ENCODE measurements around the gene TDRD9.

TDRD9 gene

DNA sequence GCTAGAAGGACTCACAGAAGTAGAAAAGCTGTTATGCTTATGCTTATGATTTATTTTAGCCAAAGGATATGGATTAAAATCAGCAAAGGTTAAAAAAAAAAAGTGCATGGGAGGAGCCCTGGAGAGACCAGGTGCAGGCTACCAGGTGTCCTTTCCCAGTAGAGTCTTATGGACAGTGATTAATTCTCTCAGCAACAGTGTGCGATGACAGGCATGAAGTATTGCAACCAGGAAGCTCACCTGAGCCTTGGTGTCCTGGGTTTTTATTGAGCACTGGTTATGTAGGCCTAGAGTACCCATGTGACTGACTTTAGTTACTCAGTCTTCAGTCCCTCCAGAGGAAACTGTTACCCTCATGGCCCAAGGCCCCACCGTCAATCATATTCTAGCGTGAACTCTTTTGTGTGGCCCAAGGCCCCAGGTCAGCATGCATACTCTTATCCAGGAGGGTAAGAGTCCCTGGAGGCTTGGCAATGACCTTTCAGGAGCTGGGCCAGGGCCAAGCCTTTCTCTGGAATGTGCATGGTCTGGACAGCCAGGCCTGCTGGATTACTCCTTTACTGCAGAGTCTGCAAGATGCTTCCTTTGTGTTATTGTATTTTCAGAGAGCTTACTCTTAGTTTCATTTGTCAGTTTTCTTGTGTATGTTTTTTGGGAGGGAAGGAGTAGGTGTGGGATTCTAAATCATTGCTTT is 83.7 kb downstream of the TDRD9 start:
- H3K4me1 ChIP-seq (ENCODE audit: control insufficient read depth, insufficient read depth, low read length, unreplicated experiment), result no peaks in the 10 kb centered on the region

GRCh38 chr14:104014764-104015163 is 86.5 kb downstream of the TDRD9 start:
- H3K4me1 ChIP-seq (ENCODE audit: control insufficient read depth, insufficient read depth, low read length, unreplicated experiment), result no peaks in the 10 kb centered on the region
- H3K4me3 ChIP-seq (ENCODE audit: low read depth, low read length), result no peak overlapping the region
- H3K27me3 ChIP-seq (ENCODE audit: insufficient read depth, low read length), result peaks cover 38% of the 10 kb centered on the region
- no peak overlapping the region for H3K27ac ChIP-seq (ENCODE audit: low read depth, low read length)
- no peaks in the 10 kb centered on the region for H3K36me3 ChIP-seq (ENCODE audit: insufficient read depth, low read length)
- H2AFZ ChIP-seq (ENCODE audit: low read length, unreplicated experiment), result no peak overlapping the region
- no peaks in the 10 kb centered on the region for H3K79me2 ChIP-seq (ENCODE audit: control insufficient read depth, insufficient read depth, low read length, unreplicated experiment)

More for the DNA sequence above, 83.7 kb downstream of the TDRD9 start:
- H3K27me3 ChIP-seq (ENCODE audit: insufficient read depth, low read length), result peaks cover 12% of the 10 kb centered on the region; the same call in 1 of the 2 replicates
- no peak overlapping the region for H3K4me3 ChIP-seq (ENCODE audit: low read depth, low read length)
- H3K27ac ChIP-seq (ENCODE audit: low read depth, low read length), result no peak overlapping the region
- no peaks in the 10 kb centered on the region for H3K36me3 ChIP-seq (ENCODE audit: insufficient read depth, low read length)
- H3K79me2 ChIP-seq (ENCODE audit: control insufficient read depth, insufficient read depth, low read length, unreplicated experiment), result no peaks in the 10 kb centered on the region
- no peak overlapping the region for H2AFZ ChIP-seq (ENCODE audit: low read length, unreplicated experiment)

DNA sequence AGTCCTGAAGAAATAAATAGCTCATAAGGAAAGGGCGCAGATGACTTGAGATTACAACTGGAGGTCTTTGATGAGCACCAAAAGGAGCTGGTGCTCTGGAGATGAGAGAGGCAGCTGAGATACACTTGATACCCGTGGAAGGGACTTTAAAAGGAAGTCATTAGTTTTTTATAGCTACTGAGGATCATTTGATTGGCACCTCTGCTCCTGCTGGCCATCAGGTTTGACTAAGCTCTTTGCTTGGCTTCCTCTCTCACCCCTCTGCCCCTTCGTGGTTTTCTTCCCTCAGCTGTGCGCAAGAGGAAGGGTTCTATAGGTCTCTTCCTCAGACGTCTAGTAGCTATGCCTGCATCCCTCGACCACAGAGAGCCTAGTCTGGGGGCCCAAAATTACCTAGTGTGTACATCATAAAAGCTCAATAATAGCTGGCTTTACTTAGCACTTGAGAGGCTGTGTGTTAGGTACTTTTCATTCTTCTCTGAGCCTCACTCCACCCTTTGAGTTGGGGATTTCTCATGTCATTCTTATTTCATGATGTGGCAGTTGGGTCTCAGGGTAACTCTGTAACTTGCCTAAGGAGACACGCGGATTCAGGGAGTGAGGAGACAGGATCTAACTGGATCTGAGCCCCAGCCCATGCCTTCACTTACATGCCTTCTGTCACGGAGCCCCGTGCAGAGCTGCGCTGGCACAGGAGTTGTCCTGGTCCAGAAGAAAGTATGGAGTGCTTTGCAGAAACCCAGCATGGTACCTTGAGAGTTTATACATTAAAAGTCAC is 88.8 kb downstream of the TDRD9 start:
- H3K4me1 ChIP-seq (ENCODE audit: control insufficient read depth, insufficient read depth, low read length, unreplicated experiment), result no peaks in the 10 kb centered on the region
- H3K27ac ChIP-seq (ENCODE audit: low read depth, low read length), result no peak overlapping the region
- no peak overlapping the region for H2AFZ ChIP-seq (ENCODE audit: low read length, unreplicated experiment)
- no peaks in the 10 kb centered on the region for H3K36me3 ChIP-seq (ENCODE audit: insufficient read depth, low read length)
- H3K4me3 ChIP-seq (ENCODE audit: low read depth, low read length), result no peak overlapping the region
- H3K79me2 ChIP-seq (ENCODE audit: control insufficient read depth, insufficient read depth, low read length, unreplicated experiment), result no peaks in the 10 kb centered on the region
- peaks cover 47% of the 10 kb centered on the region for H3K27me3 ChIP-seq (ENCODE audit: insufficient read depth, low read length)

GRCh38 chr14:104019029-104019428 is 90.8 kb downstream of the TDRD9 start:
- Histone ChIP-seq H3K27ac (ENCODE audit: low read depth, low read length) (no peak overlapping the region), H3K27me3 (ENCODE audit: insufficient read depth, low read length) (peaks cover 47% of the 10 kb centered on the region), H3K36me3 (ENCODE audit: insufficient read depth, low read length) (no peaks in the 10 kb centered on the region), H2AFZ (ENCODE audit: low read length, unreplicated experiment) (no peak overlapping the region), H3K79me2 (ENCODE audit: control insufficient read depth, insufficient read depth, low read length, unreplicated experiment) (no peaks in the 10 kb centered on the region), H3K4me1 (ENCODE audit: control insufficient read depth, insufficient read depth, low read length, unreplicated experiment) (no peaks in the 10 kb centered on the region), H3K4me3 (ENCODE audit: low read depth, low read length) (no peak overlapping the region)

DNA sequence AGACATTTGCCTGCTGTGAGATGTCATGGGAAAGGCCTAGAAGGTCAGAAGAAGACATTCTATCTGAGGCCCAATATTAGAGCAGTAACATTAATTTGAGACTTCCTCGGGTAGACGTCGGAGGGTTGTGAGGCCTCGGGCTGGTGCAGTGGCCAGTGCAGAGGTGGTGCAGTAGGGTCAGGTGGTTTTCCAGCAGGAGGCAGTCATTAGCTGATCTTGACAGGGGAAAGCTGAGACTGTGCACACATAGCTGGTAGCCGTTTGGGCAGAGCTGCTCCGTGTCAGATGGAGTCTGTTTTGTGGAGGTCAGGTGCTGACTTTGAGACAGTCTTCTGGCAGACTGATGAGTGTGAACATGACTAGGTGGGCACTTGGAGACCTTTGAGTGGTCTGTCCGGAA is 91.5 kb downstream of the TDRD9 start:
- Histone ChIP-seq H3K36me3 (ENCODE audit: insufficient read depth, low read length) (no peaks in the 10 kb centered on the region), H2AFZ (ENCODE audit: low read length, unreplicated experiment) (no peak overlapping the region), H3K27me3 (ENCODE audit: insufficient read depth, low read length) (peaks cover 47% of the 10 kb centered on the region), H3K27ac (ENCODE audit: low read depth, low read length) (no peak overlapping the region), H3K79me2 (ENCODE audit: control insufficient read depth, insufficient read depth, low read length, unreplicated experiment) (no peaks in the 10 kb centered on the region), H3K4me1 (ENCODE audit: control insufficient read depth, insufficient read depth, low read length, unreplicated experiment) (no peaks in the 10 kb centered on the region), H3K4me3 (ENCODE audit: low read depth, low read length) (no peak overlapping the region)

GRCh38 chr14:104020471-104020870 is 92.2 kb downstream of the TDRD9 start:
- peaks cover 51% of the 10 kb centered on the region for H3K27me3 ChIP-seq (ENCODE audit: insufficient read depth, low read length)

GRCh38 chr14:104023325-104024055 is 95.2 kb downstream of the TDRD9 start:
- Histone ChIP-seq H3K27me3 (ENCODE audit: insufficient read depth, low read length) (peaks cover 40% of the 10 kb centered on the region), H3K4me1 (ENCODE audit: control insufficient read depth, insufficient read depth, low read length, unreplicated experiment) (no peaks in the 10 kb centered on the region), H3K27ac (ENCODE audit: low read depth, low read length) (no peak overlapping the region), H2AFZ (ENCODE audit: low read length, unreplicated experiment) (no peak overlapping the region), H3K4me3 (ENCODE audit: low read depth, low read length) (no peak overlapping the region), H3K79me2 (ENCODE audit: control insufficient read depth, insufficient read depth, low read length, unreplicated experiment) (no peaks in the 10 kb centered on the region), H3K36me3 (ENCODE audit: insufficient read depth, low read length) (no peaks in the 10 kb centered on the region)

More at GRCh38 chr14:104020471-104020870, 92.2 kb downstream of the TDRD9 start:
- H2AFZ ChIP-seq (ENCODE audit: low read length, unreplicated experiment), result no peak overlapping the region
- no peaks in the 10 kb centered on the region for H3K79me2 ChIP-seq (ENCODE audit: control insufficient read depth, insufficient read depth, low read length, unreplicated experiment)
- no peak overlapping the region for H3K4me3 ChIP-seq (ENCODE audit: low read depth, low read length)
- H3K4me1 ChIP-seq (ENCODE audit: control insufficient read depth, insufficient read depth, low read length, unreplicated experiment), result no peaks in the 10 kb centered on the region
- H3K36me3 ChIP-seq (ENCODE audit: insufficient read depth, low read length), result no peaks in the 10 kb centered on the region
- H3K27ac ChIP-seq (ENCODE audit: low read depth, low read length), result no peak overlapping the region

- no peaks in the 10 kb centered on the region for H3K79me2 ChIP-seq (ENCODE audit: control insufficient read depth, insufficient read depth, low read length, unreplicated experiment)
- peaks cover 41% of the 10 kb centered on the region for H3K27me3 ChIP-seq (ENCODE audit: insufficient read depth, low read length)
- no peaks in the 10 kb centered on the region for H3K4me1 ChIP-seq (ENCODE audit: control insufficient read depth, insufficient read depth, low read length, unreplicated experiment)
- no peak overlapping the region for H3K27ac ChIP-seq (ENCODE audit: low read depth, low read length)
- H3K4me3 ChIP-seq (ENCODE audit: low read depth, low read length), result no peak overlapping the region
- no peak overlapping the region for H2AFZ ChIP-seq (ENCODE audit: low read length, unreplicated experiment)
- no peaks in the 10 kb centered on the region for H3K36me3 ChIP-seq (ENCODE audit: insufficient read depth, low read length)
These were observed 97.3 kb downstream of the TDRD9 start for GRCh38 chr14:104025534-104025933.

DNA sequence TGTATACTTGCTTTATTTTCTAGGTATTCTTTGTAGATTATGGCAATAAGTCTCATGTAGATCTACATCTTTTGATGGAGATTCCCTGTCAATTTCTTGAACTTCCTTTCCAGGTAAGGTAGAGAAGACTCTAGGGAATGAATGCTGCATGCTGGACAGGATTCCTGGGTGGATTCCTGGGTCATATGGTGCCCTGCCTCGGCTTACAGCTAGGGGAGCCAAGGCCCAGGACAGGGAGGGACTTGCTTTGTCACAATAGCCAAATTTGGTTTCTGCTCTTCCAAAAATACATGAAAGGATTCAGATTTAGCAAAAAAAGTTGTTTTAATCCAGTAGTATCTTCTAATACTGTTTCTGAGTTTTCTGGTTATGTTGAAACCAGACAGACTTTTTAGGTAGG is 97.8 kb downstream of the TDRD9 start:
- Histone ChIP-seq H3K4me3 (ENCODE audit: low read depth, low read length) (no peak overlapping the region), H2AFZ (ENCODE audit: low read length, unreplicated experiment) (no peak overlapping the region), H3K27ac (ENCODE audit: low read depth, low read length) (no peak overlapping the region), H3K4me1 (ENCODE audit: control insufficient read depth, insufficient read depth, low read length, unreplicated experiment) (no peaks in the 10 kb centered on the region), H3K79me2 (ENCODE audit: control insufficient read depth, insufficient read depth, low read length, unreplicated experiment) (no peaks in the 10 kb centered on the region), H3K36me3 (ENCODE audit: insufficient read depth, low read length) (no peaks in the 10 kb centered on the region), H3K27me3 (ENCODE audit: insufficient read depth, low read length) (peaks cover 41% of the 10 kb centered on the region)

GRCh38 chr14:104030958-104031357 is 102.7 kb downstream of the TDRD9 start:
- no peaks in the 10 kb centered on the region for H3K36me3 ChIP-seq (ENCODE audit: insufficient read depth, low read length)
- no peak overlapping the region for H3K27ac ChIP-seq (ENCODE audit: low read depth, low read length)
- H2AFZ ChIP-seq (ENCODE audit: low read length, unreplicated experiment), result no peak overlapping the region
- H3K4me3 ChIP-seq (ENCODE audit: low read depth, low read length), result no peak overlapping the region
- H3K79me2 ChIP-seq (ENCODE audit: control insufficient read depth, insufficient read depth, low read length, unreplicated experiment), result no peaks in the 10 kb centered on the region
- no peaks in the 10 kb centered on the region for H3K4me1 ChIP-seq (ENCODE audit: control insufficient read depth, insufficient read depth, low read length, unreplicated experiment)
- peaks cover 68% of the 10 kb centered on the region for H3K27me3 ChIP-seq (ENCODE audit: insufficient read depth, low read length)

All from ACC112 (cell line).